ENCODE data around the gene TMEM219.
A peak's percentile ranks its signal among the peaks of the same experiment; 100 is the strongest.
"Not testable (repeated sequence)": the region's sequence is repeated elsewhere in the genome, so short reads cannot be mapped to it uniquely, and the experiment has no call there.

Gene TMEM219

GRCh38 chr16:29961479-29962343 lies at the start of gene TMEM219:
TSS of gene TMEM219 (plus strand) at chr16:29962079. CDS start at chr16:29963144, 1,065 bp downstream.
- DNase-seq = peak; percentile 82

GRCh38 chr16:29912087-29912486 lies 49.8 kb upstream of the TMEM219 start:
- no peak for DNase-seq

GRCh38 chr16:29913514-29913913 lies 48.4 kb upstream of the TMEM219 start:
- no peak for DNase-seq

GRCh38 chr16:29915590-29916247 lies 46.2 kb upstream of the TMEM219 start:
- DNase-seq = no peak

- DNase-seq = no peak
Measured at GRCh38 chr16:29916979-29917378, 44.9 kb upstream of the TMEM219 start.

- DNase-seq = no peak
Measured at GRCh38 chr16:29920288-29921033, 41.4 kb upstream of the TMEM219 start.

GRCh38 chr16:29921034-29921385 lies 40.9 kb upstream of the TMEM219 start:
- no peak for DNase-seq

- no peak for DNase-seq
Measured at GRCh38 chr16:29922326-29922725, 39.6 kb upstream of the TMEM219 start.

- DNase-seq = no peak
Measured at GRCh38 chr16:29922986-29923501, 38.8 kb upstream of the TMEM219 start.

- DNase-seq = no peak
Measured at GRCh38 chr16:29925105-29925756, 36.6 kb upstream of the TMEM219 start.

GRCh38 chr16:29925781-29926710 lies 35.8 kb upstream of the TMEM219 start, which contains the start of gene KCTD13:
TSS of gene KCTD13 (minus strand) at chr16:29926226. CDS start at chr16:29926033, 193 bp downstream.
- peak; percentile 65 for DNase-seq

- no peak for DNase-seq
Measured at GRCh38 chr16:29926711-29927052, 35.2 kb upstream of the TMEM219 start.

- DNase-seq = no peak
Measured at GRCh38 chr16:29927070-29927905, 34.6 kb upstream of the TMEM219 start.

GRCh38 chr16:29931750-29932149 lies 30.1 kb upstream of the TMEM219 start:
- not testable (repeated sequence) for DNase-seq

GRCh38 chr16:29940656-29941055 lies 21.2 kb upstream of the TMEM219 start:
- no peak for DNase-seq

GRCh38 chr16:29943846-29944799 lies 17.8 kb upstream of the TMEM219 start:
- DNase-seq = peak; percentile 31

- no peak for DNase-seq
Measured at GRCh38 chr16:29947897-29948296, 14.0 kb upstream of the TMEM219 start.

GRCh38 chr16:29950806-29951461 lies 10.9 kb upstream of the TMEM219 start:
- DNase-seq = no peak

Measured in NCI-H1436 (cell line).